HG03066 (cell line): Measurements from ENCODE around the gene XRCC3.
"Not testable (repeated sequence)": the region's sequence is repeated elsewhere in the genome, so short reads cannot be mapped to it uniquely, and the experiment has no call there.

Source experiments
- ATAC-seq: cut with Tn5 transposase; IDR thresholded peaks from one replicate; pipeline ENCODE4 v1.9.1; 2021; ENCODE audit warnings: low read depth; ENCODE audit not compliant: unreplicated experiment

XRCC3 gene

DNA sequence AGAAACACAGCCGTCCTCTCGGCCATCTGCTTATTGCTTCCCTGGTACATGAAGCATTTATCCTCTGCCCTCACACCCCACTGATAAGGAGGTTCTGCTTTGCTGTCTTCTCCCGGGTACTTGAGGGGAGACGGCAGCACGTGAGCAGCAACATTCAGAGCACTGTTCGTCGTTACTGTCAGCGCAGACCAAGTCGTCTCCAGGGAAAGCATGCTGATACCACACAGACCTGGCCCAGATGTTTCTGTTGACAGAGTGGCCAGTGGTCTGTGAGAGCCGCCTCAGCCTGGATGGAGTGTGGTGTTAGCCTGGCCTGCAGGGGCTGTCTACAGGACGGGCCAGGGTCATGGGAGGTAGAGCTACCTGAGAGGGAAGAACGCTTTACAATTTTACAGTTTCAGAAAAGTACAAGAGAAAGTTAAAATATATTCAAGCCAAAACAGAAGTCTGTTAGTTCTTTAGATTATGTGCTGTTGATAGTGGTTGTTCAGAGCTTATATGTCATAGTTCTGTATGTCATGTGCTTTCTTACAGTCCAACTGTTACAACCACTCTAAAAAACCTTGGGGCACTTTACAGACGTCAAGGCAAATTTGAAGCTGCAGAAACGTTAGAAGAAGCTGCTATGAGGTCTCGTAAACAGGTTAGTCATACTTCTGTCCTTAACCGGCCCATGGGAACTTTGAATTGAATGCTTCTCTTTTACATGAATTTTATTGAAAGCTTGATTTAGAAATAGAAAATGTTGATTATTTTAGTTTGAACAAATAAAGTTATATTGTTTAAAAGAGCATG, 38.2 kb downstream of the XRCC3 start:
- no peak for ATAC-seq

DNA sequence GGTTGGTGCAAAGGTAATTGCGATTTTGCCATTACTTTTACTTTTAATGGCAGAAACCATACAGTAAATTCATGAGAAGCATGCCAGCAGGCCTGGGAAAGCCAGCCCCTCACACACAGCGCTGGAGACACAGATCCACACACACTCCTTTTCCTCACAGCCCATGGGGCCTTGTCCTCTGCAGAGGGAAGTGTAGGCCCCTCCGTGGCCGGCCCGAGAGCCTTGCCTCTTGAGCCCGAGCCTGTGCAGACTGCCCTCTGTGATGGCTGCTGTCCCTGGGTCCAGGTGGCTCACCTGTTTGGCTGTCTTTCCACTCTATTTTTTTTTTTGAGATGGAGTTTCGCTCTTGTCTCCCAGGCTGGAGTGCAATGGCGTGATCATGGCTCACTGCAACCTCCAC, 39.3 kb downstream of the XRCC3 start:
- no peak for ATAC-seq

DNA sequence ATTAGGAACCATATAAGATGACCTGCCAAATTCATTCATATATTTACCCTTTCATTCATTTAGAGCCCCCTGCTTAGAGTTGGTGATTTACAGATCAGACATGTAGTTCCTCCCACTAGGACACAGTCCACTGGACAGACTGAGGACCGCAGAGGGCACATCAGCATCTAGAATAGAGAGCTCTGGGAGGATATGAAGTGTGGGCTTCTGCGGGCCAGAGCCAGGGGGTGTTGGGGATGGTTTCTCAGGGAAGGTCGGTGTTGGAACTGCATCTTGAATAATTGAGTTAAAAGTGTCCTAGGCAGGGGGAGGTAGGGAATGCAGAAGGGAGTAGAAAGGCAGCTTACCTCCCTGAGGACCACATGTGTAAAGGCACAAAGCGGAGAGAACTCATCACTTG, 43.3 kb downstream of the XRCC3 start:
- ATAC-seq: no peak

DNA sequence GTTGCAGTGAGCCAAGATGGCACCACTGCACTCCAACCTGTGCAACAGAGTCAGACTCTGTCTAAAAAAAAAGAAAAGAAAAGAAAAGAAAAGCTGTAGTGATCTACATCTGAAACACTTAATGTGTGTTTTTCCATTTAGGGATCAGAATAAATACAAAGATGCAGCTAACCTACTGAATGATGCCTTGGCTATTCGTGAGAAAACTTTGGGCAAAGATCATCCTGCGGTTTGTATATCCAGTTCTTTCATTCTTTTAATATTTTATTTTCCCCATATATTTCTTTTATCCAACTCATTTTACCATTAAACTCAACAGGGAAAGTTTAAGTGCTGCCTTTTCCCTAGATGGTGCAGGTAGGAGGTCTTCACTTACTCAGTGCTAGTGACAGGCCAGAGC, 45.9 kb downstream of the XRCC3 start:
- no peak for ATAC-seq

DNA sequence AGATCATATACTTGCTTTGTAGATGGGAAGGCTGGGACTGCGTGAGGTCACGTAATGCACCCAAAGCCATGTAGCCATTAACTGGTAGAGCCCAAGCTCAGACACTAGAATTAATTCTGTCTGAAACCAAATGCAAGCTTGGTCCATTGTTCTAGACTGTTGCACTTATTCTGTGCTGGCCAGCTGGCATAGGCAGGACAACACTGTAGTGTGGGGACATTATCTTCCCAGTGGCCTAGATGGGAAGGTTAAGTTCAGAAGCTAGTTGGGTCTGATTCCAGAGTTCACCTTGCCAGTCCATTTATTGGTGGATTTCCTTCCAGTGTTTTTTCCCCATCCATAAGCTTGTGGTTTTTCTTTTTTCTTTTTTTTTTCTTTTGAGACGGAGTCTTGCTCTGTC, 47.1 kb downstream of the XRCC3 start:
- no peak for ATAC-seq

DNA sequence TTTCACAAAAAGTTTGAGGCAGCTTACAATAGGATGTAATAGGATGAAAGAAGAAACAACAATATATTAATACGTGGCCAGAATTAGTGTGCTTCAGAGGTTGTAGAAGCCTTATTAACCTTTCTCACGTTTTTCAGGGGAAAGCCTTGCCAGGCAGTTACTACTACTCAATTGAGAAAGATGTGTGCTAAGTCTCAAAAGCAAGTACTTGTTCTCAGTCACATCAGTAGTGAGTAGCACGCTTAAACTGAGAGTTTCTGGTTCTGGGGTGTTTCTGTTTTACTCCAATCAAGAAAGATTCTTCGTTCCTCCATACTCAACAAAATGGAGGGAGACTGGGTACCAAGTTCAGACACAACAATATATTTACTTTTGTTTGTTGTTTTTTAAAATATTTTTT, 47.6 kb downstream of the XRCC3 start:
- no peak for ATAC-seq

DNA sequence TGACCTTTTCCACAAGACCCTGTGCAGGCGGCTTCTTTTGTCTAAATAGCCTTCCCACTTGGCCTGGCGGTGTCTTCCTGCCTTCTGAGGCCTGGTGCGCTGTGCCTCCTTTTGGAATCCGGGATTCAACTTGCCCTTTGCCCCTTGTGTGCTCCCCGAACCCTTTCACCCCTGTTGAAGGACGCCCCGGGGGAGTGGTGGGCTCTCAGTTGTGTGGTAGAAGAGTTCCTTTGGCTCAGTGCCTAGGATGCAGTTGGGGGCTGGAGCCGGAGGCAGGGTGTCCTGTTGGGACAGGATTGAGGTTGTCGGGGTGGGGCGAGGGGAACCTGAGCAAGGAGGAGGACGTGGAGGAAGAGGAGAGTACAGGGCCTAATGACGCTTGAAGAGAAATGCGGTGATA, 51.7 kb downstream of the XRCC3 start:
- no peak for ATAC-seq

DNA sequence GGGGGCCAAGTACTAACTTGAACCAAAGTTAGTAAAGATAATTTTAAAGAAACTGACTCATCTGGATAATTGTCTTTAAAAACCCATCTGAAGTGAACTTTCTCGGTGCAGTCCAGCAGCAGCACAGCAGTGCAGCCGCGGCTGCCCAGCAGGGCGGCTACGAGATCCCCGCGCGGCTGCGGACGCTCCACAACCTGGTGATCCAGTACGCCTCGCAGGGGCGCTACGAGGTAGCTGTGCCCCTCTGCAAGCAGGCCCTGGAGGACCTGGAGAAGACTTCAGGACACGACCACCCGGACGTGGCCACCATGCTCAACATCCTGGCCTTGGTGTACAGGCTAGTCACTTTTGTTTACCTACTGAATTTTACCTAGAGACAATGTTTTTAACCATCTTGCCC, 52.7 kb downstream of the XRCC3 start:
- no peak for ATAC-seq

DNA sequence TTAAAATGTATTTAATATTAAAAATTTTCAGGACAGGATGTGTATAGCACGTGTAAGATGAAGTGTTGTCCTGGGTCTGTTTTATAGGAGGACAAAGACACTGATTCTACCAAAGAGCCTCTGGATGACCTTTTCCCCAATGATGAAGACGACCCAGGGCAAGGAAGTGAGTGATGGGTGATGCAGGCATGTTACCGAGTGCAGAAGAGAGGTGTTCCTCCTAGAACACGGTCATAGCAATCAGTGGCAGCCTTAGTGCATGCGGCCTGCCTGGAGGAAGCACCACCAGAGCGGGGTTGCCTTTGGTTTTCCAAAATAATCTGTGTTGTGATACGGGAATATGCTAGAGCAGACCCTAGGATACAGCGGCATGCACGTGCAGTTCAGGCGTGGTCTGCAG, 53.2 kb downstream of the XRCC3 start:
- no peak for ATAC-seq

DNA sequence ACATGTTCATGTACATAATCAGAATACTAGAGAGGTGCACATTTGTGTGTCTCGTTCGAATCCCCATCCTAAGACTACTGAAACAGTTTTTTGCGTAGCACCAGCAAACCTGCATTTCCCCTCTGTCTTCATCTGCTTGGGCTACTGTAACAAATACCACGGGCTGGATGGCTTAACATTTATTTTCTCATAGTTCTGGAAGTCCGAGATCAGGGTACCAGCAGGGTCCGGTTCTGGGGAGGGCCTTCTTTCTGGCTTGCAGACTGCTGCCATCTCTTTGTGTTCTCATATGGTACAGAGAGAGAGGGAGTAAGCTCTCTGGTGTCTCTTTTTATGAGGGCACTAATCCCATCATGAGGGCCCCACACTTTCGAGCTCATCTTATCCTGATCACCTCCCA, 55.6 kb downstream of the XRCC3 start:
- no peak for ATAC-seq

DNA sequence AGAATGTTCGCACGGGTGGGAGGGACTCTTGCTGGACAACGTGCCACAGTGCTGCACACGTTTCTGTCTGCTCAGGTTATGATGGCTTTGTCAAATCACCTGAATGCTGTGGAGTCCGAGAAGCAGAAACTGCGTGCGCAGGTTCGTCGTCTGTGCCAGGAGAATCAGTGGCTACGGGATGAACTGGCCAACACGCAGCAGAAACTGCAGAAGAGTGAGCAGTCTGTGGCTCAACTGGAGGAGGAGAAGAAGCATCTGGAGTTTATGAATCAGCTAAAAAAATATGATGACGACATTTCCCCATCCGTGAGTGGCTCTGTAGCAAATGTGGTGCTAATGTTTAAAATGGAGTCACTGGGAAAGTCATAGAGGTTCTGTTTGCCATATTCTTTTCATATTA, 57.8 kb downstream of the XRCC3 start:
- ATAC-seq: no peak

DNA sequence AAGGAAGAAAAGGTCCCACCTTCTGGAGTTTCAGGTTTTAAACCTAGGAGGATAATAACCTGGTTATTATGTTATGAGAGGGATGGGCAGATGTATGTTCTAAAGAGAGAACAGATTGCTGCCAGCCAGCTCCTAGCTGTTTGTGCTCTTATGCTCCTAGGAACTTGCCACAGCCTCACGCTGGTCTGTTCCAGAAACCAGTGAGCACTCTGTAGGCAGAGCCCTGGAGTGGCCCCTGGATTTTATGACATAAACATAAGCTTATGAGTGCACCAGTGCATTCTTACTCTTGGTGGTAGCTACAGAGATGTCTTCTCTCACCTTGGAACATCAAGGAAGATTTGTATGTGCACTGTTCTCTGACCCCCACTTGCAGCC, 58.5 kb downstream of the XRCC3 start:
- no peak for ATAC-seq

DNA sequence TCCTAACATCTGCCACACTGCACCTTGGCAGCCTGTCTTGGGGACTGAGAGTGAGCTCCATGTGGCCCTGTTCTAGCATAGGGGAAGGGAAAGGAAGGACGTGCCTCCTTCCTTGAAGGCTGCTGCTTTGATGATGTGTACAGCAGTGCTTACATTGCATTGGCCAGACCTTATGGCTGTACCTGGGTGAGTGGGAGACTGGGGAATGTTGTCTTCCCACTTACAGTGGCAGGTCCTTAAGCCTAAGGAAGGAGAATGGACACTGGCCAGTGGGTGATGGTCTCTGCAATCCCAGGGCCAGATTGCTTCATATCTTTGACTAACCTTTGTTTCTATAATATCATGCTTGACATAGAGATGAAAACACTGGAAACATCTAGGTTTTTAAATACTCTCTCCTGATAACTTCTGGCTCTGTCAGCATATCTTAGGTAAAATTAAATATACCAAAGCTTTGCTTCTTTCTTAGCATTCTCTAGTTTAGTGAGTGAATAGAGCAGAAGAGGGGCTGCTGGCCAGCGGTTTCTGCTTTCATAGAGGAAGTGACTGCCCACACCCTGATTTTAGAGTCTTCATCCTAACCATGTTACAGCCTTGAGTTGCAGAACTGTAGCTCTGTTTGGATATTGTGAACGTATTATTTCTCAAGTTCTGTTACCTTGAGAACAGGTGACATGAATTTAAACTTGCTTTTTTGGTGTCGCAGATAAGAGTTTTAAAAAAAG, 59.1 kb downstream of the XRCC3 start:
- ATAC-seq: no peak

DNA sequence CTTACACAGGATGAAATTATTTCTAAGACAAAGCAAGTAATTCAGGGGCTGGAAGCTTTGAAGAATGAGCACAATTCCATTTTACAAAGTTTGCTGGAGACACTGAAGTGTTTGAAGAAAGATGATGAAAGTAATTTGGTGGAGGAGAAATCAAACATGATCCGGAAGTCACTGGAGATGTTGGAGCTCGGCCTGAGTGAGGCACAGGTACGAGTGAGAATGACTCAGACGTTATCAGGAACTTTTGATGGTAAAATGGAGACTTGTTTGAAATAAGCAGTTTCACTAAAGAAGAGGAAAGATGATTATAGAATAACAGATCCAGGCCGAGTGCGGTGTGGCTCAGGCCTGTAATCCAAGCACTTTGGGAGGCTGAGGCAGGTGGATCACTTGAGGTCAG, 60.6 kb downstream of the XRCC3 start:
- ATAC-seq: no peak

DNA sequence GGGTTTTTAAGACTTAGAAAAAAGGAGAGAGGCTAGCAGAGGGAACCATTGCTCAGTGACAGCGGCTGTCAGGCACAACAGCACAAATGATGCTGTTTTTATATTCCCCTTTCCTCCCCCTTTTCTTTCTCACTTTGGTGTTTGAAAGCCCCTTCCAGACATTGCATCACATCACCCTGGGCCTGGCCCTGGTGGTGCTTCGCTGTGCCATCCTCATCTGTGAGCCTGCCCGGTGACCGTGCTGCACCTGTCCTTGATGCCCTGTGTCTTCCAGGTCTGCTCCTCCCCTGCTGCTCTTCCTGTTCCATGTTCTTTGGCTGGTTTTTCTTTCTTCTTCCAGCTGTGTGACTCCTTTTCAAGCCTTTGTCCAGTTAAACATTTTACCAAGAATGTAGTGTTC, 61.4 kb downstream of the XRCC3 start:
- ATAC-seq: no peak

DNA sequence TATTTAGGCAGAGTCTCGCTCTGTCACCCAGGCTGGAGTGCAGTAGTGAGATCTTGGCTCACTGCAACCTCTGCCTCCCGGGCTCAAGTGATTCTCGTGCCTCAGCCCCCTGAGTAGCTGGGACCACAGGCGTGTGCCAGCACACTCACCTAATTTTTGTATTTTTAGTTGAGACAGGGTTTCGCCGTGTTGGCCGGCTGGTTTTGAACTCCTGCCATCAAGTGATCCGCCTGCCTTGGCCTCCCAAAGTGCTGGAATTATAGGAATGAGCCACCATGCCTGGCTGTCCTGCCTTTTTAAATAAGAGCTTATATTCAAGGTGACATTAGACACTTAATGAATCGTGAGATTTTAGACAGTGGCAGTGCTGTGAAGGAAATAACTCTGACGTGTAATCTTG, 61.9 kb downstream of the XRCC3 start:
- ATAC-seq: not testable (repeated sequence)

DNA sequence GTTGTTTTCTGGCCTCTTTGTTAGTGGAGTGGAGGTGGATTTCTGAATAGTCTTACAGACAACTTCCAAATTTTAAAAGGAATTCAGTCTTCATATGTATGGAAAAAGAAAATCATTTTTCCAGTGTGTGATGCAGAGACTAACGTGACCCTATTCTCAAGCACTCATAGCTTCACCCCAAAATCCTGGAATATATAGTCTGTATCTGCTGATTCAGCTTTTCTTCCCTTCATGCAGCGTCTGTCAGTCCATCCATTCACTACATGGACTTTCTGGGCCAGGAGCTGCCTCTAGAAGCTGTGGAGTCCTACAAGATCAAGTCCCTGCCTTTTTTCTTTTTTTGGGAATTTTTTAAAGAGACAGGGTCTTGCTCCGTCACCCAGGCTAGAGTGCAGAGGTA, 62.4 kb downstream of the XRCC3 start:
- ATAC-seq: no peak

DNA sequence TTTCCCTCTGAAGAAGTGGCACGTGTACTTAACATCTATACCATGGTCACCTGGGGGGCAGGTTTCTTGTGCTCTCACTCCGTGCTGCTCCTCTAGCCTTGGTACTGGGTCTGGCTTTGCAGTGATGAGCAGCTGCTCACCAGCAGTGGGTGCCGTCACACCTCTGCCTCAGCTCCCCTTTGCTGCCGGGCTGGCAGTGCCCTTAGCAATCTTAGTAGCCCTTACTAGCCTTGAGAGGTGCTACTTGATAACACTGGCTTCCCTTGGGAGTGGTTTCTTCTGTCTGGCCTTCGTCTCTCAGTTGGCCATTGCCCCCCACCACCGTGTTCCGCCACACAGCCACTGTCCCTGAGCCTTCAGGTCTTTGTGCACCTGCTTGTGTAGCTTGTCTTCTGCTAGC, 63.7 kb downstream of the XRCC3 start:
- no peak for ATAC-seq

DNA sequence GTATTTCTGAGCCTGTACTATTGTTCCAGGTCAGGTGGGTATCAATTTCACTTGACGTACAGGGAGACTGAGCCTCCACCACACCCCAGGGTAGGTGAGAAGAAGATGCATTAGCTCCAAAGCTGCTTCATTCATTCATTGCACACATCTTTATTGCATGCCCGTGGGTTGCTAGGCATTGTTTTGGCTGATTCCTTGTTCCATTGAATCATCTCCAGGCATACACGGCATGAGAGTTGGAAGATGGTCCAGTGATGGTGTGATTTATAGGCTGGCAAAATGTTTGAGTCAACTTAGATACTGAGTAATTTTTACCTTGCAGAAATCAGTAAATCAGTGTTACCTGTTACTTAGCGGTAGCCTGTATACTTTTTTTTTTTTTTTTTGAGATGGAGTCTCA, 65.0 kb downstream of the XRCC3 start:
- no peak for ATAC-seq

DNA sequence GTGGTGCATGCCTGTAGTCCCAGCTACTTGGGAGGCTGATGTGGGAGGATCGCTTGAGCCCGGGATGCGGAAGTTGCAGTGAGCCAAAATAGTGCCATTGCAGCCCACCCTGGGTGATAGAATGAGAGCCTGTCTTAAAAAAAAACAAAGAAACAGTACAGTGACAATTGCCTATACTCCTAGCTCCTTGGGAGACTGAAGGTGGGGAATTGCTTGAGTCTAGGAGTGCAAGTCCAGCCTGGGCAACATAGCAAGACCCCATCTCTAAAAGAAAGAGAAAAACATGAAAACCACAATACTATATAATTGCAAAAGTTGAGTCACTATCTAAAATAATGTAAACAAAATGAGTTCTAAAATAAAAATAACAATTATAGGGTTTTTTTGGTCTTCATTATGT, 66.2 kb downstream of the XRCC3 start:
- no peak for ATAC-seq
